Measurements from ENCODE around the gene CTF1.
"Not testable (repeated sequence)": the region's sequence is repeated elsewhere in the genome, so short reads cannot be mapped to it uniquely, and the experiment has no call there.

The CTF1 gene

GRCh38 chr16:30896261-30896888 is at the start of gene CTF1:
Gene CTF1 (plus strand): TSS chr16:30896614. CDS start chr16:30896644, 30 bp downstream.
- no peak for DNase-seq

GRCh38 chr16:30846649-30847402 is 49.6 kb upstream of the CTF1 start:
- DNase-seq = no peak

- DNase-seq = no peak
Measured at GRCh38 chr16:30850246-30850645, 46.2 kb upstream of the CTF1 start.

- DNase-seq = no peak
Measured at GRCh38 chr16:30853758-30854157, 42.7 kb upstream of the CTF1 start.

GRCh38 chr16:30858111-30858495 is 38.3 kb upstream of the CTF1 start:
- no peak for DNase-seq

GRCh38 chr16:30858829-30859423 is 37.5 kb upstream of the CTF1 start:
- DNase-seq = no peak

GRCh38 chr16:30860729-30861128 is 35.7 kb upstream of the CTF1 start:
- not testable (repeated sequence) for DNase-seq

GRCh38 chr16:30863178-30863577 is 33.2 kb upstream of the CTF1 start:
- not testable (repeated sequence) for DNase-seq

GRCh38 chr16:30866031-30866430 is 30.4 kb upstream of the CTF1 start:
- no peak for DNase-seq

- no peak for DNase-seq
Measured at GRCh38 chr16:30867747-30868146, 28.7 kb upstream of the CTF1 start.

- DNase-seq = no peak
Measured at GRCh38 chr16:30870904-30871303, 25.5 kb upstream of the CTF1 start.

- DNase-seq = no peak
Measured at GRCh38 chr16:30874244-30874820, 22.1 kb upstream of the CTF1 start.

GRCh38 chr16:30874821-30875717 is 21.3 kb upstream of the CTF1 start:
- peak; percentile 72 to 87 (median 80) for DNase-seq

- DNase-seq = no peak
Measured at GRCh38 chr16:30875871-30876801, 20.3 kb upstream of the CTF1 start.

- DNase-seq = no peak
Measured at GRCh38 chr16:30876867-30877266, 19.5 kb upstream of the CTF1 start.

GRCh38 chr16:30882429-30883310 is 13.7 kb upstream of the CTF1 start:
- no peak for DNase-seq

- no peak for DNase-seq
Measured at GRCh38 chr16:30884760-30885159, 11.7 kb upstream of the CTF1 start.

- no peak for DNase-seq
Measured at GRCh38 chr16:30885196-30885595, 11.2 kb upstream of the CTF1 start.

GRCh38 chr16:30886145-30886544 is 10.3 kb upstream of the CTF1 start:
- DNase-seq = no peak

GRCh38 chr16:30887927-30888326 is 8.5 kb upstream of the CTF1 start:
- DNase-seq = no peak

Data from activated CD4-positive, CD25-positive, alpha-beta regulatory T cell (primary cell).